MM.1S (cell line): ENCODE measurements around the gene SLC5A3.

Experiments
- DNase-seq: peaks from one replicate; pipeline ENCODE4 v3.0.0-alpha.2; 2015
- H2AFZ ChIP-seq: fragments of 300-600 bp; sonication (generic); 2 replicates; pipeline ENCODE4 v1.6.0; 2016; ENCODE audit warnings: antibody characterized with exemption, low read length
- H3F3A ChIP-seq: fragments of 300-600 bp; sonication (generic); 2 replicates; pipeline ENCODE4 v1.6.1; 2016; ENCODE audit warnings: mild to moderate bottlenecking, antibody characterized with exemption, low read length, moderate library complexity, mixed read lengths; ENCODE audit not compliant: insufficient read depth
- H3K27ac ChIP-seq: fragments of 300-600 bp; sonication (generic); 2 replicates; pipeline ENCODE4 v1.5.1; 2016; ENCODE audit warnings: mild to moderate bottlenecking, low read length
- H3K27me3 ChIP-seq: fragments of 300-600 bp; sonication (generic); replicated peaks from 2 replicates; pipeline ENCODE4 v1.6.0; 2016; ENCODE audit warnings: low read length; ENCODE audit not compliant: insufficient read depth
- H3K36me3 ChIP-seq: fragments of 300-600 bp; sonication (generic); replicated peaks from 2 replicates; pipeline ENCODE4 v1.6.1; 2016; ENCODE audit warnings: mild to moderate bottlenecking, low read length, mixed read lengths; ENCODE audit not compliant: insufficient read depth
- H3K4me1 ChIP-seq: fragments of 300-600 bp; sonication (generic); 2 replicates; pipeline ENCODE4 v1.6.1; 2016; ENCODE audit warnings: low read length, mixed read lengths
- H3K4me2 ChIP-seq: fragments of 300-600 bp; sonication (generic); 2 replicates; pipeline ENCODE4 v1.6.0; 2016; ENCODE audit warnings: low read depth, low read length
- H3K4me3 ChIP-seq: fragments of 300-600 bp; sonication (generic); 2 replicates; pipeline ENCODE4 v1.5.1; 2016; ENCODE audit warnings: low read length, mixed read lengths
- H3K79me2 ChIP-seq: fragments of 300-600 bp; sonication (generic); 2 replicates; pipeline ENCODE4 v1.6.1; 2016; ENCODE audit warnings: mixed run types, low read length, mixed read lengths
- H3K9ac ChIP-seq: fragments of 300-600 bp; sonication (generic); 2 replicates; pipeline ENCODE4 v1.6.1; 2016; ENCODE audit warnings: low read length, mixed read lengths
- H3K9me2 ChIP-seq: fragments of 300-600 bp; sonication (generic); replicated peaks from 2 replicates; pipeline ENCODE4 v1.6.1; 2016; ENCODE audit warnings: mild to moderate bottlenecking, low read length, mixed read lengths; ENCODE audit not compliant: insufficient read depth
- H3K9me3 ChIP-seq: fragments of 300-600 bp; sonication (generic); replicated peaks from 2 replicates; pipeline ENCODE4 v1.6.1; 2016; ENCODE audit warnings: mild to moderate bottlenecking, low read length, mixed read lengths; ENCODE audit not compliant: insufficient read depth
- H4K20me1 ChIP-seq: fragments of 300-600 bp; sonication (generic); 2 replicates; pipeline ENCODE4 v1.6.1; 2016; ENCODE audit warnings: mild to moderate bottlenecking, low read length, moderate library complexity, mixed read lengths; ENCODE audit not compliant: insufficient read depth
- CTCF ChIP-seq: fragments of 300-600 bp; sonication (generic); IDR thresholded peaks from 2 replicates; pipeline ENCODE4 v1.5.1; 2016; ENCODE audit warnings: antibody characterized with exemption, low read length, mixed read lengths
- EZH2 ChIP-seq: fragments of 300-600 bp; sonication (generic); optimal IDR thresholded peaks from 2 replicates; pipeline ENCODE3; 2017; ENCODE audit warnings: low read depth, mild to moderate bottlenecking, antibody characterized with exemption, low read length, mixed read lengths
- EZH2phosphoT487 ChIP-seq: fragments of 300-600 bp; sonication (generic); IDR thresholded peaks from 2 replicates; pipeline ENCODE4 v1.6.1; 2018; ENCODE audit warnings: antibody characterized with exemption, low read length

SLC5A3 gene

GRCh38 chr21:34071683-34072082 lies 1.7 kb upstream of the SLC5A3 start:
- no peak for DNase-seq
- H3K4me3 ChIP-seq = no peak overlapping the region
- no peak overlapping the region for H3K27ac ChIP-seq
- no peaks in the 10 kb centered on the region for H3K36me3 ChIP-seq
- peaks cover 6% of the 10 kb centered on the region for H3K4me1 ChIP-seq
- no peak overlapping the region for H3K4me2 ChIP-seq
- H3K9ac ChIP-seq = no peak overlapping the region
- peaks cover 7% of the 10 kb centered on the region; the same call in 1 of the 2 replicates for H3F3A ChIP-seq
- H3K9me3 ChIP-seq = no peaks in the 10 kb centered on the region
- no peaks in the 10 kb centered on the region for H3K9me2 ChIP-seq
- no peak overlapping the region for H2AFZ ChIP-seq
- peaks cover 25% of the 10 kb centered on the region for H3K79me2 ChIP-seq
- no peak for TF ChIP-seq EZH2
- TF ChIP-seq EZH2phosphoT487 = no peak
- no peak for TF ChIP-seq CTCF
- H4K20me1 ChIP-seq = no peaks in the 10 kb centered on the region; the same call in 1 of the 2 replicates
- no peaks in the 10 kb centered on the region for H3K27me3 ChIP-seq

- H3K27ac ChIP-seq = no peak overlapping the region
- H3K36me3 ChIP-seq = no peaks in the 10 kb centered on the region
- peaks cover 7% of the 10 kb centered on the region; the same call in 1 of the 2 replicates for H3F3A ChIP-seq
- H4K20me1 ChIP-seq = no peaks in the 10 kb centered on the region; the same call in 1 of the 2 replicates
- H3K9ac ChIP-seq = peak overlapping the region; percentile 21; the same call in 1 of the 2 replicates
- peak overlapping the region; percentile 58 for H3K4me3 ChIP-seq
- no peaks in the 10 kb centered on the region for H3K27me3 ChIP-seq
- TF ChIP-seq EZH2phosphoT487 (no peak), EZH2 (no peak), CTCF (no peak)
- no peaks in the 10 kb centered on the region for H3K9me3 ChIP-seq
- peak overlapping the region; percentile 80; the same call in 1 of the 2 replicates for H3K4me2 ChIP-seq
- H3K79me2 ChIP-seq = peaks cover 27% of the 10 kb centered on the region
- no peak for DNase-seq
- H3K9me2 ChIP-seq = no peaks in the 10 kb centered on the region
- peak overlapping the region; percentile 69 for H2AFZ ChIP-seq
- H3K4me1 ChIP-seq = peaks cover 6% of the 10 kb centered on the region
Observed at GRCh38 chr21:34072145-34073031, 990 bp upstream of the SLC5A3 start.

- peaks cover 6% of the 10 kb centered on the region for H3K4me1 ChIP-seq
- peak overlapping the region; percentile 87 for H3K4me2 ChIP-seq
- no peaks in the 10 kb centered on the region for H3K9me3 ChIP-seq
- H3F3A ChIP-seq = peaks cover 7% of the 10 kb centered on the region; the same call in 1 of the 2 replicates
- no peaks in the 10 kb centered on the region for H3K9me2 ChIP-seq
- TF ChIP-seq EZH2phosphoT487 (no peak), CTCF (no peak), EZH2 (no peak)
- no peaks in the 10 kb centered on the region for H3K27me3 ChIP-seq
- peak; percentile 56 for DNase-seq
- peak overlapping the region; percentile 41; the same call in 1 of the 2 replicates for H3K27ac ChIP-seq
- H2AFZ ChIP-seq = peak overlapping the region; percentile 59
- no peaks in the 10 kb centered on the region; the same call in 1 of the 2 replicates for H4K20me1 ChIP-seq
- peak overlapping the region; percentile 73 for H3K4me3 ChIP-seq
- no peaks in the 10 kb centered on the region for H3K36me3 ChIP-seq
- H3K79me2 ChIP-seq = peaks cover 27% of the 10 kb centered on the region
- H3K9ac ChIP-seq = peak overlapping the region; percentile 55; the same call in 1 of the 2 replicates
Observed at GRCh38 chr21:34073749-34074282, 438 bp downstream of the SLC5A3 start.
